Measurements from ENCODE around the gene MRAP. TPM values are rescaled to one million over a fixed set of nuclear protein-coding genes. Genes with fewer than 3 reads are reported as not detected.

Gene MRAP
- total RNA-seq, 1 experiment from 2014 or later = not detected

- Histone ChIP-seq H3K9me3 (ENCODE audit: low read depth, low read length, poor library complexity, severe bottlenecking) (no peaks in the 10 kb centered on the region), H3K27ac (ENCODE audit: low read depth, low read length, poor library complexity, severe bottlenecking) (no peak overlapping the region), H3K4me3 (ENCODE audit: low read depth, low read length, poor library complexity, severe bottlenecking) (no peak overlapping the region), H3K27me3 (replicated peaks; ENCODE audit: insufficient read depth, low read depth, low read length, poor library complexity) (no peaks in the 10 kb centered on the region), H3K4me1 (ENCODE audit: insufficient read depth, low read length, poor library complexity, severe bottlenecking) (no peaks in the 10 kb centered on the region), H3K36me3 (ENCODE audit: insufficient read depth, low read length, poor library complexity, severe bottlenecking) (peaks cover 90% of the 10 kb centered on the region)
- TF ChIP-seq CTCF (conservative IDR thresholded peaks at IDR 0.05; ENCODE audit: low read depth, low read length) (no peak), EZH2 (IDR thresholded peaks at IDR 0.05; ENCODE audit: borderline replicate concordance, low read depth, low read length, poor library complexity, severe bottlenecking) (no peak)
- BruUV-seq (replicated peaks) = no TSS peak
- CTCF ChIA-PET = interaction anchor here (0.6 kb wide), 1 partner anchor 282 kb away, joined by 4 read pairs; no protein-coding TSS in a partner anchor
- DNase-seq (ENCODE audit: low spot score) = no peak
- POLR2A ChIA-PET (ENCODE audit: low non-redundant PET) = no interaction called here
- intact Hi-C loops (cut with micrococcal nuclease; ENCODE audit: unreplicated experiment) = no loop called here
These were observed 20.4 kb downstream of the MRAP start for GRCh38 chr21:32319012-32319411.

GRCh38 chr21:32320059-32320458, 21.4 kb downstream of the MRAP start:
- ChIA-PET CTCF (no interaction called here), POLR2A (ENCODE audit: low non-redundant PET) (no interaction called here)
- Histone ChIP-seq H3K9me3 (ENCODE audit: low read depth, low read length, poor library complexity, severe bottlenecking) (no peaks in the 10 kb centered on the region), H3K27ac (ENCODE audit: low read depth, low read length, poor library complexity, severe bottlenecking) (no peak overlapping the region), H3K4me3 (ENCODE audit: low read depth, low read length, poor library complexity, severe bottlenecking) (no peak overlapping the region), H3K4me1 (ENCODE audit: insufficient read depth, low read length, poor library complexity, severe bottlenecking) (no peaks in the 10 kb centered on the region), H3K36me3 (ENCODE audit: insufficient read depth, low read length, poor library complexity, severe bottlenecking) (peaks cover 93% of the 10 kb centered on the region), H3K27me3 (replicated peaks; ENCODE audit: insufficient read depth, low read depth, low read length, poor library complexity) (no peaks in the 10 kb centered on the region)
- DNase-seq (ENCODE audit: low spot score) = no peak
- TF ChIP-seq EZH2 (IDR thresholded peaks at IDR 0.05; ENCODE audit: borderline replicate concordance, low read depth, low read length, poor library complexity, severe bottlenecking) (no peak), CTCF (conservative IDR thresholded peaks at IDR 0.05; ENCODE audit: low read depth, low read length) (no peak)
- no TSS peak for BruUV-seq (replicated peaks)
- intact Hi-C loops (cut with micrococcal nuclease; ENCODE audit: unreplicated experiment) = no loop called here

- no peak for DNase-seq (ENCODE audit: low spot score)
- H3K4me3 ChIP-seq (ENCODE audit: low read depth, low read length, poor library complexity, severe bottlenecking) = no peak overlapping the region
- intact Hi-C loops (cut with micrococcal nuclease; ENCODE audit: unreplicated experiment) = no loop called here
- BruUV-seq (replicated peaks) = no TSS peak
- no peaks in the 10 kb centered on the region for H3K4me1 ChIP-seq (ENCODE audit: insufficient read depth, low read length, poor library complexity, severe bottlenecking)
- no peaks in the 10 kb centered on the region for H3K9me3 ChIP-seq (ENCODE audit: low read depth, low read length, poor library complexity, severe bottlenecking)
- peaks cover 96% of the 10 kb centered on the region for H3K36me3 ChIP-seq (ENCODE audit: insufficient read depth, low read length, poor library complexity, severe bottlenecking)
- H3K27me3 ChIP-seq (replicated peaks; ENCODE audit: insufficient read depth, low read depth, low read length, poor library complexity) = no peaks in the 10 kb centered on the region
- POLR2A ChIA-PET (ENCODE audit: low non-redundant PET) = no interaction called here
- TF ChIP-seq EZH2 (IDR thresholded peaks at IDR 0.05; ENCODE audit: borderline replicate concordance, low read depth, low read length, poor library complexity, severe bottlenecking) = no peak
- TF ChIP-seq CTCF (conservative IDR thresholded peaks at IDR 0.05; ENCODE audit: low read depth, low read length) = no peak
- CTCF ChIA-PET = no interaction called here
- no peak overlapping the region for H3K27ac ChIP-seq (ENCODE audit: low read depth, low read length, poor library complexity, severe bottlenecking)
These were observed 22.1 kb downstream of the MRAP start for GRCh38 chr21:32320726-32321125.

Data from A673 (cell line).